GM19328 (cell line): Measurements from ENCODE around the gene CCDC82.

Source experiments
- ATAC-seq: cut with Tn5 transposase; IDR thresholded peaks from one replicate; pipeline ENCODE4 v1.9.1; 2021; ENCODE audit warnings: mild to moderate bottlenecking, moderate library complexity; ENCODE audit not compliant: unreplicated experiment

CCDC82 gene

DNA sequence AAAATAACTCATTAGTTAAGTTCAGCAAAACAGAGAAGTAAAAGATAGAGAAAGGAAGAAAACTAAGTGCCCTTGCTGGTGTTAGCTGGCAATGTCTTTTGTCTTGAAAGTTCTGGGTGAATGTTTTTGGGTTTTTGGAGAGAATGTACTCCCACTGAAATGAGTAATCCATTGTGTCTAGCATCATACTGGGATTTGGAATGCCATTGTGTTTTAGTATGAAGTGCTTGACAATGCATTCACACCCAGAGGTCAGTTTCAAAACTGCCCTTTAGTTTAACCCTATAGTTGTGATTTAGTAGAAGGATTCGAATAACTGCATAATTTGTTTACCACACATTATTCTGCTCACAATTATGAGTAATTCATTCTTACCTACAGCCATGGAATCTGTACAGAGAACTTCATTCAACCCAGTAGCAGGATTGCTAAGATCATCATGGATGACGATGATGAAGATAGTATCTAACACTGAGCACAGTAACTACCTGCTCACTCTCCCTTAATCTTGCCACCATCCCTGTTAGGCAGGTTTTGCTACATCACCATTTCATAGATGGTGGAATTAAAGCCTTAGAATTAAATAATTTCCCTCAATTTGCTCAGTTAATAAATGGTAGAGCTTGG, 80.6 kb downstream of the CCDC82 start:
- ATAC-seq: no peak

DNA sequence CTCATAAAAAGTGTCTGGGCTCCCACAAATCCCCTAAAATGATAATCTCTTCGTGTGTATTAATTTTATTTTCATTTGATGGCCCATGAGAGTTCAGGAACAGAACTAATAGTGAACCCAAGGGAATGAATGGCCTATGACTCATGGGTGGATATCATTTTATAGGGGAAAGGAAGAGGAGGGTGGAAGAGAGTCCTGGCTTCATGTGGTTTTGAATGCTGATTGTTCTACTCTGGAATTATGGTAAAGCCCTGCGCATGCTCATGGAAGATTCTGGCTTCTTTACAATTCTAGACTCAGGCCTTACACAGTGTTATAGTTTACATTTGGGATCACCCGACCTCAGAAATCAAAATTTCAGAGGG, 82.0 kb downstream of the CCDC82 start:
- no peak for ATAC-seq

DNA sequence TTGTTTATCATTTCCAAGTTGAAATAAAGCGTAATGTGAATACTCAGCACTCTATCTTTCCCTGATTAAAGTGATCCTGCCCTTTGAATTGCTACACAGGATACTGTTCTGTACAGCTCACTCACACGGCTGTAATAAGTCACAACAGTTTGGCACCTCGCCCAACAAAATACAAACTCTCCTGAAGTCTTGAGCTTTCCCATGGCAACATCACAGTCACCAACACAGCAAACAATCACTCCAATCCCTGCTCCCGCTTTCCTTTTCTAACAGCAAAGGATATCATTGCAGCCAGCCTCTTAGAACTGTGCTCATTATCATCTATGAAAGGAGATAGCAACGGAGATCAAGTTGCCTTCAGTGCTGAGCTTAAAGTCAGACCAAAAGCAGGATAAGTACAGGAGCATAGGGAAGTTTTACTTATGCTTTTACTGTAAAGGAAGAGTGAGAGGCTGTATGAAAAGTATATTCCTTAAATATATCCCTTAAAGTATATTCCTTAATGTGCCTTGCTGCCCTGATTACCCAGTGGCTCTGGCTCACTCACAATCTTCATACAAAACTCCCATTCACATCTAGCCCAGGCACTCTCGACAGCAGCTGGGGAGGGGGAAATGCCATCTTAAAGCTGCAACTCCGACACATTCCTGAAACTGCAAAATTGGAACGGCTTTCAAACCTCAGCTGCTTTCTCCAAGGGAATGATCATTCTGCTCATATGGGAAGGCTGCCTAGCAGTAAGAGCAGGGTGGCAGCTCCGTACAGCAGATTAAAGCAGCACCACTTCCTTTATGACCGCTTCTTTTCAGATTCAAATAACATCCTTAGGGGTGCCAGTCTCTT, 82.6 kb downstream of the CCDC82 start:
- no peak for ATAC-seq

DNA sequence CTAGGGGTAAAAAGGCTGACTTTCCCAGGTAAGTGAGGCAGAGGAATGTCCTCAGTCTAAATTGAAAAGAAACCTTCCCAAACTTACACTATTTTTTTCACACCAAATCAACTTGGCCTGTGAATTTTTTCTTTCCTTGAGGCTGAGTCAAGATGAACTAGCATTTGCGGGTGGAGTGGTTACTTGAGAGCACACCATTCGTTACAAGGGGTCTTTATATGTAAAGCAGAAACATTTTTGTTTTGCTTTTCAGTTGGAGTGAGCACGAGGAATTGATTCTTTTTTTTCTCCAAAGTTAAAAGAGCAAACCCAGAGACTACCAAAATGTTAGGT, 83.1 kb downstream of the CCDC82 start:
- no peak for ATAC-seq

DNA sequence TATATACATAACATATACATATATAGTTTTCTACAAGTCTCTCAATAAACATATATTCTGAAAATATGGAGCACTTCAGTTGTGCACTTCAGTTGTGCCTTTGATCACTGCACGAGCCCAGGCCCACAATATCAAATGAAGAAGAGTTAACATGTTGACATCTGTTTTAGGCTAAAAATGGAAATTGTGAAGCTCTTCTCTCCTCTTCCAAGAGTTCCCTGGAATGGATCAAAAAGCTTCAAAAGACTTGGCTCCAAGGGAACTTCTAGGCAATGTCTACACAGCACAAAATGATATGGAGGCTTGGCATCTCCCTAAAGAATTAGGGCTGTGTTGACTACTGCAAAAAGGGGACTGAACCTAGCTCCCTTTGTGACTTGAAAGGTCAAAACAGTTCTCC, 83.6 kb downstream of the CCDC82 start:
- no peak for ATAC-seq

DNA sequence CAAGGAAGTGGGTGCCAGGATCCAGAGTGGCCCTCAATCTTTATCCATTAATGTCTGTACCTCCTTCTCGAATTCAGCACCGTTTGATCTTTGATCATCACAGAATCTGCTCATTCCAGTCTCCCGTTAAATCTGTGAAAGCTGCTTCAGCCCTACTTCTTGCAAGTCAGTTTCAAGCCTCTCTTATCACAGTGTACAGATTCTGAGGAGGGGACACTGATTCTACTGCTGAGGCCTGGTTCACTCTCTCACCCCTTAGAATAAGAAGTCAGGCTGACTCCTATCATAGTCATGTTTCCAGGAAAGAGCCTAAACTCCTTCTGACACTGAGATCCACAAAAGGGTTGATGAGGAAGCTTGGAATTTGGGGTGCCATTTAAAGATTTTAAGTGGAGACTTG, 85.7 kb downstream of the CCDC82 start:
- no peak for ATAC-seq

DNA sequence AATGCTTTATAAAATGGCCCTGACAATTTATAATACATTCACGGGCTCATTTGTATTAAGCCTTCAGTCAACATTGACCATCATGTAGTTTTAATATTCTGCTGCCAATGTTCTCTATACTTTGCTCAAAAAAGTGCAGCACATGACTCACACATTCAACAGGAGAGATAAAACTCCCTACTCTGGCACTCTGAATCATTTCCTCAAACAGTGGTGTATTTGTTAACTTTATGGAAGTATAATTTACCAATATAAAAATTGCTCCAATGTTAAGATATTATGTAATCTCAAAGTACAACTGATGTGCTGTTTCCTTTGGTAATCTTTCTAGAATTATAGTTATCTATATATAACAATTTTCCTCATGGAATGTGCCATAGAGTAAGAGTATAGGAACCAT, 86.6 kb downstream of the CCDC82 start:
- no peak for ATAC-seq
